Measurements from ENCODE around the gene FAM181B. TPM values are rescaled to one million over a fixed set of nuclear protein-coding genes. Genes with fewer than 3 reads are reported as not detected.

Gene FAM181B, protein sequence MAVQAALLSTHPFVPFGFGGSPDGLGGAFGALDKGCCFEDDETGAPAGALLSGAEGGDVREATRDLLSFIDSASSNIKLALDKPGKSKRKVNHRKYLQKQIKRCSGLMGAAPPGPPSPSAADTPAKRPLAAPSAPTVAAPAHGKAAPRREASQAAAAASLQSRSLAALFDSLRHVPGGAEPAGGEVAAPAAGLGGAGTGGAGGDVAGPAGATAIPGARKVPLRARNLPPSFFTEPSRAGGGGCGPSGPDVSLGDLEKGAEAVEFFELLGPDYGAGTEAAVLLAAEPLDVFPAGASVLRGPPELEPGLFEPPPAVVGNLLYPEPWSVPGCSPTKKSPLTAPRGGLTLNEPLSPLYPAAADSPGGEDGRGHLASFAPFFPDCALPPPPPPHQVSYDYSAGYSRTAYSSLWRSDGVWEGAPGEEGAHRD
- 0.13 TPM for total RNA-seq
- long read RNA-seq, result 0 reads

GRCh38 chr11:82733444-82734119 is at the start of gene FAM181B:
Gene FAM181B (minus strand): TSS chr11:82733864. CDS start chr11:82733729, 135 bp downstream.
- ATAC-seq (ENCODE audit: poor library complexity) (peak; percentile 92), DNase-seq (peak; percentile 71)
- intact Hi-C loops (cut with DNase I), result no loop called here

DNA sequence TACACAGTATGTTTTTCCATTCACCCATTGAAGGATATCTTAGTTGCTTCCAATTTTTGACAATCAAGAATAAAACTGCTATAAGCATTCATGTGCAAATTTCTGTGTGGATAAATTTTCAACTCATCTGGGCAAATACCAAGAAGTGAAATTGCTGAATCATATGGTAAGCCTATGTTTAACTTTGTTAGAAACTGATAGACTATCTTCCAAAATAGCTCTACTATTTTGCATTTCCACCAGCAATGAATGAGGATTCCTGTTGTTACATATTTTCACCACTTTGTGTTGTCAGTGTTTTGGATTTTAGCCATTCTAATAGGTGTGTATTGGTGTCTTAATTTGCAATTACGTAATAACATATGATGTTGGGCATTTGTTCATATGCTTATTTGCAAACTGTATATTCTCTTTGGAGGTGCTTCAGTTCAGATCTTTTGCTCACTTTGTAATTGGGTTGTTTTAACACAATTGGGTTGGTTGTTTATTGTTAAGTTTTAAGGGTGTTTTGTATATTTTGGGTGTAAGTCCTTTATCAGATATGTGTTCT is 49.2 kb upstream of the FAM181B start:
- ATAC-seq (ENCODE audit: poor library complexity) (no peak), DNase-seq (no peak)
- intact Hi-C loops (cut with DNase I), result no loop called here

DNA sequence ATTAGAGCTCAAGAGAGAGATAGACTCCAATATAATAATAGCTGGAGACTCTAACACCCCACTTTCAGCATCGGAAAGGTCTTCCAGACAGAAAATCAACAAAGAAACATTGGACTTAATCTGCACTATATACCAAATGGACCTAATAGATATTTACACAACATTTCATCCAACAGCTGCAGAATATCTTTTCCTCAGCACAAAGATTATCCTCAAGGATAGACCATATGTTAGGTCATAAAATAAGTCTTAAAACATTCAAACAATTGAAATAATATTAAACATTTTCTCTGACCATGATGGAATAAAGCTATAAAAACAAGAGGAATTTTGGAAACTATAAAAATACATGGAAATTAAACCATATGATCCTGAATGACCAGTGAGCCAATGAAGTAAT is 45.1 kb upstream of the FAM181B start:
- intact Hi-C loops (cut with DNase I), result no loop called here
- DNase-seq (no peak), ATAC-seq (ENCODE audit: poor library complexity) (no peak)

DNA sequence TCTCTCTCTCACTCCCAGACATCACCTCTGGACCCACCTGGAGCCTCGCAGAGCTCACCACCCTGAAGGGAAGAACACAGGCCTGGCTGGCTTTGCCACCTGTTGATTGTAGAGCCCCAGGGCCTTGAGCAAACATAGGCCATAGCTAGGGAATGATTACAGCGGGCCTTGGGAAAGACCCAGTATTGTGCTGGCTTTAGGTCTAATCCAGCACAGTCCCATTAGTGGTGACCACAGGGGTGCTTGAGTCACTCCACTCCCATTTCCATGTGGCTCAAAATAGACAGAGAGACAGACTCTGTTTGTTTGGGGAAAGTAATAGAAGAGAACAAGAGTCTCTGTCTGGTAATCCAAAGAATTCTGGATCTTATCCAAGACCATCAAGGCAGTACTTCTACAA is 42.7 kb upstream of the FAM181B start:
- ATAC-seq (ENCODE audit: poor library complexity) (no peak), DNase-seq (no peak)
- intact Hi-C loops (cut with DNase I), result no loop called here

DNA sequence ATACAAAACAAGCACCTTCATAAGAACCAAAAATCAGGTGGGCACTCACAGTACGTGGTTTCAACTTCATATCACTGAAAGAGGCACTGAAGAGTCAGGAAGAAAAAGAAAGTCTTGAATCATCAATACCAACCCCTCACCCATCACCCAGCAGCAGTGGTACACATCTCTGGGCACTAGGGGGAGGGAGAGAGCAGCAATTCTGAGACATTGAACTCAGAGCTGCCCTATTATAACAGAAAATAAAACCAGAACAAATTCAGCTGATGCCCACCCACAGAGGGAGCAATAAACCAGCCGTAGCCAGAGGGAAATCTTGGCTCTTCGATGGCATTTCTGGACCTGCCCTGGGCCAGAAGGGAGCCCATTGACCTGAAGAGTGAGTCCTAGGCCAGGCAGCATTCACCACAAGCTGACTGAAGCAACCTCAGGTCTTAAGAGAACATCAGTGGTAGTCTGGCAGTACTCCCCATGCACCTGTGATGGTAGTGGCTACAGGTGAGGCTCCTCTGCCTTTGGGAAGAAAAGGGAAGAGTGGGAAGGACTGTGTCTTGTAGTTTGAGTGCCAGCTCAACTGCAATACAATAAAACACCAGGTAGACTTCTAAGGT is 42.2 kb upstream of the FAM181B start:
- no peak for ATAC-seq (ENCODE audit: poor library complexity)
- DNase-seq, result no peak
- intact Hi-C loops (cut with DNase I), result no loop called here

DNA sequence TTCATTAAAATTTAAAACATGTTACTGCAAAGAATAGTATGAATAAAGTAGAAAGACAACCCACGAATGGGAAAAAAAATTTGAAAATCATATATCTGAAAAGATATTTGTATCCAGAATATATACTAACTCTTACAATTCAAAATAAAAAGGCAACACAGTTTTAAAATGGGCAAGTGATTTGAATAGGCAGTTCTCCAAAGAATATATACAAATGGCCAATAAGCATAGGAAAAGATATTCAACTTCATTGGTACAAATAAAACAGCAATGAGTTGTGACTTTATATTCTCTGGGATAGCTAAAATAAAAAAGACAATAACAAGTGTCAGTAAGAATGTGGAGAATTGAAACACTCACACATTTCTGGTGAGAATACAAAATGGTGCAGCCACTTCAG is 41.6 kb upstream of the FAM181B start:
- no peak for DNase-seq
- intact Hi-C loops (cut with DNase I), result no loop called here
- no peak for ATAC-seq (ENCODE audit: poor library complexity)

- intact Hi-C loops (cut with DNase I), result no loop called here
- ATAC-seq (ENCODE audit: poor library complexity), result no peak
- DNase-seq, result no peak
These were observed 38.1 kb upstream of the FAM181B start for GRCh38 chr11:82771781-82772180.

DNA sequence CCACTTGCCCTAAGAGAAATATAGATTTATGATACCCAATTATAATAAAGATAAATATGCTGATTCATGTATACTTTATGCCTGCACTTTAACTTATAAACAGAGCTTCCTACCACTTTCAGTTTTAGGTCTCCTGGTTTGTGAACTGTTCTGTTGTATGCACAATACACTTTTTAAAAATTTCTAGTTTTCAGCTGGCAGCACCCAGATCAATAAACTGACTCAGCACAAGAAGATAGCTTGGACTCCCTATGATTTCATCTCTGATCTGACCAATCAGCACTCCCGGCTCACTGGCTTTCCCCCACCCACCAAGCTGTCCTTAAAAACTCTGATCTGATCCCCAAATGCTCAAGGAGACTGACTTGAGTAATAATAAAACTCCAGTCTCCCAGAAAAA is 33.5 kb upstream of the FAM181B start:
- intact Hi-C loops (cut with DNase I), result no loop called here
- DNase-seq (no peak), ATAC-seq (ENCODE audit: poor library complexity) (no peak)

GRCh38 chr11:82765466-82766034 is 31.9 kb upstream of the FAM181B start:
- DNase-seq (no peak), ATAC-seq (ENCODE audit: poor library complexity) (no peak)
- intact Hi-C loops (cut with DNase I), result no loop called here

- DNase-seq, result no peak
- no peak for ATAC-seq (ENCODE audit: poor library complexity)
- intact Hi-C loops (cut with DNase I), result no loop called here
These were observed 29.5 kb upstream of the FAM181B start for GRCh38 chr11:82763167-82763566.

DNA sequence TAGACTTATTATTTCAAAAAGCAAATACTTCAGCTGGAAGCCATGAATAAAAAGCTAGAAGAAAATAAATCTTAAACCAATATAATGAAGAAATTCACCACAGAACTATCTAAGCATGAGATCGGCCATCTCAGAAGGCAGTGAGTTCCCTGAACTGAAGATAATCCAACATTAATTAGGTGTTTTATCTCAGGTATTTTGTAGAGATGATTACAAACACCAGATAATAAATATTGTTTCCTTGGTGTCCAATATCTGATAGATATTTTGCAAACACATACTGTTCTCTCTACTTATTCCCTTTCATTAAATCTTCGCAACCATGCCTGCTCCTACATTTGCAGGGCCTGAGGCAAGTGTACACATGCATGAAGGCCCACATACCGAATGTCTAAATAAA is 26.0 kb upstream of the FAM181B start:
- intact Hi-C loops (cut with DNase I), result no loop called here
- DNase-seq (no peak), ATAC-seq (ENCODE audit: poor library complexity) (no peak)

GRCh38 chr11:82757660-82758357 is 24.1 kb upstream of the FAM181B start:
- intact Hi-C loops (cut with DNase I), result no loop called here
- ATAC-seq (ENCODE audit: poor library complexity) (no peak), DNase-seq (no peak)

GRCh38 chr11:82756765-82757639 is 23.3 kb upstream of the FAM181B start:
- no peak for ATAC-seq (ENCODE audit: poor library complexity)
- intact Hi-C loops (cut with DNase I), result no loop called here
- DNase-seq, result no peak

GRCh38 chr11:82754410-82754809 is 20.7 kb upstream of the FAM181B start:
- intact Hi-C loops (cut with DNase I), result no loop called here
- no peak for DNase-seq
- no peak for ATAC-seq (ENCODE audit: poor library complexity)

DNA sequence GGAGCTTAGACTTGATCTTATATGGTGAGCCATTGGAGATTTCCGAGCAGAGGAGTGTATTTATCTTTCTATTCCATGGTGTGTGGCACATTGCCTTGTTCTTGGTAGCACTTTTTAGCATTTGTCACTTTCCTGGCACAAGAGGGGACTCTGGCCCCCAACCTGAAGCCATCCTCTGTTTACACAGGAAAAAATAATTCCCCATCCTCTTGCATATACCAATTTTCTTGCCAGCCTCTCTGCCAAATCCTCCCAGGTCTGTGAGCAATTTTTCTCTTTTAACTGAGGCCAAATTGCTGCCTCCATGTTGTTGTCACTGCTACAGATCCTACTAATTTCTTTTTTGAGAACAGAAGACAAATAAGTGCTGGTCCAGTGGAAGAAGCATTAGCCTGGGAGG is 20.3 kb upstream of the FAM181B start:
- DNase-seq (no peak), ATAC-seq (ENCODE audit: poor library complexity) (no peak)
- intact Hi-C loops (cut with DNase I), result no loop called here

- ATAC-seq (ENCODE audit: poor library complexity) (no peak), DNase-seq (no peak)
- intact Hi-C loops (cut with DNase I), result no loop called here
These were observed 19.1 kb upstream of the FAM181B start for GRCh38 chr11:82752801-82753200.

- intact Hi-C loops (cut with DNase I), result no loop called here
- ATAC-seq (ENCODE audit: poor library complexity) (no peak), DNase-seq (no peak)
These were observed 17.0 kb upstream of the FAM181B start for GRCh38 chr11:82750643-82751139.

DNA sequence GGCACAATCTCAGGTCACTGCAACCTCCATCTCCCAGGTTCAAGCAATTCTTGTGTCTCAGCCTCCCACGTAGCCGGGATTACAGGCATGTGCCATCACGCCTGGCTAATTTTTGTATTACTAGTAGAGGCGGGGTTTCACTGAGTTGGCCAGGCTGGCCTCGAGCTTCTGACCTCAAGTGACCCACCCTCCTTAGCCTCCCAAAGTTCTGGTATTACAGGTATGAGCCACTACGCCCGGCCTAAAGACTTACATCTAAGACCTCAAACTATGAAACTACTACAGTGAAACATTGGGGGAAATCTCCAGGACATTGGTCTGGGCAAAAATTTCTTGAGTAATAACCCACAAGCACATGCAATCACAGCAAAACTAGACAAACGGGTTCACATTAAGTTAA is 13.8 kb upstream of the FAM181B start:
- intact Hi-C loops (cut with DNase I), result no loop called here
- DNase-seq (no peak), ATAC-seq (ENCODE audit: poor library complexity) (no peak)

Data from Right ventricle myocardium superior (tissue), 1 donor.